Measurements from ENCODE around the gene CMTM8.

The CMTM8 gene

DNA sequence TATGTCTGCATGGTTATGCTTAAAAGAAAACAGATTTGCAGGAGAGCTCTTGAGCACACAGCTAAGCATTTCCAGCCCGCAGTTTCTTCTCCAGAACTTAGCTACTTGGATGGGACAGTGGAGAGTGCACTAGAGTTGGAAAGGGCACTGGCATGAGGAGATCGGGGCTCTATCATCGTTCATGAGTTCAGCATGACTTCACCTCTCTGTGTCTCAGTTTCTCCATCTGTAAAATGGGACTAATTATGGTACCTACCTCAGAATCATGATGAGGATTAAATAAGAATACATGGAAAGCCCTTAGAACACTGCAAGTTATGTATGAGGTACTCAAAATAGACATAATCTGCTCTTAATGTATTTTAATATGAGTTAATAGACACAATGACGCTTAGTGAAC lies 69.9 kb downstream of the CMTM8 start:
- no peak for DNase-seq (ENCODE audit: low read depth)

DNA sequence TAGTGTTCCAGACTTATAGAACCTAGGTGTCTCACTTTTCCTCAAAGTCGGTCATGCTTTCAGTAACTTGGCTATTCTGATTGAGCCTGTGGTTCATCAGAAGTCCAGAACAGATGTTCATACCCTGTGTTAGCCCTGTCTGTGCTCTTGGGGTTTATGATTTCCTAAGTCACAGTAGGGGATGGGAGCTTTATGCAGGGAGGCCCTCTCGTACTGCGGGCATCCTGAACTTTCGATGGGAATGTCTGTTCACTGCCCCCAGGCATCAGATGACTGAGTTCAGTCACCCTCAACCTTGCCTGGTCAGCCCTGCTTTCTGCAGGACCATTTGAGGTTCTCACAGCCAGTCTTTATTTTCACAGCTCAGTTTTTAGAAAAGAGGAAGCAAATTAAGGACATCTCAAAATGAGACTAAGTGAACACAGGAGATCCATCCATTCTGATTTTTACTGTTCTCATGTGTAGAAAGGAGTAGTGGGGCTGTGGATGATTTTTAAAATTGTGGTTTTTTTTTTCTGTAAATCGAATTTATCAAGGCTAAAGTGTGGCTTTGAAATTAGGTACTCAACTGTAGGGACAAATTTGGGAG lies 71.3 kb downstream of the CMTM8 start:
- no peak for DNase-seq (ENCODE audit: low read depth)

DNA sequence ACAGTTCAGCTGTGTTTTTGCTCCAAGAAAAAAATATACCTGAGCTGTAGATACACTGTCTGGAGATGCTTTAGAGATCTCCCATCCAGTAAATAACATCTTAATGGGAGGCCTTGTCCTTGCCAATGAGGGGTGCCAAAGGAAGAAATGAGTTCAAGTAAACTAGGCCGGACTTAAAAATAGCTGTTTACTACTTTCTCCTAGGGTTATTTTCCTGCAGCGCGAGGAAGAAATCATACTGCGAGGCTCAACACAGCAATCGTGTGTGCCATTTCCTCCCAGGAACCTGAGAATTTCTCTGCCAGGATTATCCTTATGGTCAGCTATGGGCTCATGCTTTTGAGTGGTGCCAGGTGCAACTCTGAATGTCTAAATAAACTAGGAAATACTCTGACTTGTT lies 71.9 kb downstream of the CMTM8 start:
- no peak for DNase-seq (ENCODE audit: low read depth)

DNA sequence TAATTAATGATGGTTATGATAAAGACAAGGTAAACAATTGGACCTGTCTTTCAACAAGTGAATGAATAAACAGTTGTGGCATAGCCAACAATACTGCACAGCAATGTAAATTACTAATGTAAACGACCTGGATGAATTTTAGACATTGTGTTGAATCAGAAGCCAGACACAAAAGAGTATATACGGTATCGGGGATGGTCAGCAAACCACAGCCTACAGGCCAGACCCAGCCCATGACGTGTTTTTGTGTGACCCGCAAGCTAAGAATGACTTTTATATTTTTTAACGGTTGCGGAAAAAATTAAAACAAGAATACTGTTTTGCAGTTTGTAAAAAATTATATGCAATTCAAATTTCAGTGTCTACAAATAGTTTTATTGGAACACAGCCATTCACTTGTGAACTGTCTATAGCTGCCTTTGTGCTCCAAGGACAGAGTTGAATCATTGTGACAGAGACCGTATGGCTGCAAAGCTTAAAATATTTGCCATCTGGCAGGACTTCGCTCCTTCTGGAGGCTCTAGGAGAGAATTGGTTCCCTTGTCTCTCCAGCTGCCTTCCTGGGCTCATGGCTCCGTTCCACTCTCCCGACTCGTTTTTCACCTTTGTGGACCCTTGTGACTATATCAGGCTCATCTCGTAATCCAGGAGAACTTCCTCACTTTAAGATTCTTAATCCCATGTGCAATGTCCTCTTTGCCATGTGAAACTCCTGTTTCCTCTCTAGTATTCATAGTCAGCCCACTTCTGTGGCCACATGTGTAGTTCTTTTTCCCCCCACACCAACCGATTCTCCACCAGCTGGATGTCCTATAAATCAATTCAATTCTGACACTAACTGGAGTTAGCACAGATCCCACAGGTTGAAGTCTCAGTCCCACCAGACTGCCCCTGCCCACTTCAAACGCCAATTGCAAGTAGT lies 72.7 kb downstream of the CMTM8 start:
- no peak for DNase-seq (ENCODE audit: low read depth)

DNA sequence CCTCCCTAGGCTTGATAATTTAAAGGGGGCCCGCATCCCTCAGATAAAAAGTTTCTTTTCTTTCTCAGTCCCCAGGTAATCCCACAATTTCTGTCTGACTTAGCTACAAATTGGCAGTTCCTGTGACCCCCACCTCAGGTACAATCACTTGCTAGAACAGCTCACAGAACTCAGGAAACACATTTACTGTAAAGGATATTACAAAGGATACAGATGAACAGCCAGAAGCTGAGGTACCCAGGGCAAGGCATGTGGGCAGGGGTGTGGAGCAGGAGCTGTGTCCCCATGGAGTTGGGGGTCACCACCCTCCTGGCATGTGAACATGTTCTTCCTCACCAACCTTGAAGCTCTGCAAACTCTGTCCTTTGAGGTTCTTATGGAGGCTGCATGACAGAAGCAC lies 73.8 kb downstream of the CMTM8 start:
- no peak for DNase-seq (ENCODE audit: low read depth)

DNA sequence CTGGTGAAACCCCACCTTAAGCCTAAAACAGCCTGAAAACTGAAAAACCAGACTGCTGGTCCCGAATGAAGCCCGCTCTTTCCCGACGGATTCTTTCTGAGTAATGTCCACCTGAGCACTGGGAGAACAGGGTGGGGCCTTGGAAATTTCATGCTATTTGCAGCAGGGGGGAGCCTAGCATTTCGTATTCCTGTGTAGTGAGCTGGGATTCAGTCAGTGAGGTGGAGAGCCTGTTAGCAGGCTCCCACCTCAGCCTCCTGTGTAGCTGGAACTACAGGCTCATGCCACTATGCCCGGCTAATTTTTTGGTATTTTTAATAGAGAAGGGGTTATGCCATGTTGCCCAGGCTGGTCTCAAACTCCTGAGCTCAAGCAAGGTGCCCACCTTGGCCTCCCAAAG lies 74.7 kb downstream of the CMTM8 start:
- no peak for DNase-seq (ENCODE audit: low read depth)

DNA sequence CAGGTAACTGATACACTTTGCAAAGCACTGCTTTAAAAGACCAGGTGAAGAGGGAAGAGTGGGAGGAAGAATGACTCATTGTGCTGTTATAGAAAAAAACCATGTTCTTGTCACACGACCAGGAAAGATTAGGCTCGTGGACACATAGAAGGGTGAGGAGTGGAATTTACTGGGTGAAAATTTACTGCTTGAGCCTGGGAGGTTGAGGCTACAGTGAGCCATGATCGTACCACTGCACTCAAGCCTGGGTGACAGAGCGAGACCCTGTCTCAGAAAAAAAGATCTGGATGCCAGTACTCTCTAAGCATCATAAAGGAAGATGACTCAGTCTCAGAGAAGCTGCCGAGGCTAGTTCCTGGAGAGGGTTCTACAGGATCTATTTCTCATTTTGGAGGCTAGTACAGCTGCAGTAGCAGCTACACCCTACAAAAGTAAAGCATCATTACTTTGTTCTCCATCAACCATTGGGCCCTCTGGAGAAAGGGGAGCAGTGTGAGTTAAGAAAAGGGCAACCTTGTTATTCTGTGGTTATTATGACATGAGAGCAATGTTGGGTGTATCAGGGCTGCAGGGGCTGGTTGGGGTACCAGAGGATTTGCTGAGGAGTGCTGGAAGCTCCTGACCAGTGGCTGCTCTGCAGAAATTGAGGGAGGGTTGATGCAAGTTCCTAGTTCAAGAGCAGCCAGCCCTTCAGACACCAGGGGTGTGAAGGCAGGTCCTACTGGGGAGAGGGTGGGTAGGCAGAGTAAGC lies 75.4 kb downstream of the CMTM8 start:
- DNase-seq (ENCODE audit: low read depth), result no peak

DNA sequence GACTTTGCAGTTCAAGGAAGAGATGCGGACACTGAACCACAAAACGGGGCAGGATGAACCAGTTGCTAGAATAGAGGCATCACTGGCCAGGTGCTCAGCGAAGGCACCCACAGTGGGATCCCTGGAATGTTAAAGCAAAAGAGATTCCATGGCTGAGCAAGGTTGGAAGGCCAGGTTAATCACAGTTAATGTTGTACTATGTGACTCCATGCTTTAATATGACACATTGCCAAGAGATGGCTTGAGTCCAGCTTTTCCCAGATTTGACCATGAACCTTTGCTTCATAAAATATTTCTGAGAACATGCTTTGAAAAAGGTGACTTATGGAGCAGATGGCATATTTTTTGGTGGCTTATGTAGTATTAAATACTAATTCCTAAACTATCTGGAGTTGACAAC lies 77.0 kb downstream of the CMTM8 start:
- DNase-seq (ENCODE audit: low read depth), result no peak

DNA sequence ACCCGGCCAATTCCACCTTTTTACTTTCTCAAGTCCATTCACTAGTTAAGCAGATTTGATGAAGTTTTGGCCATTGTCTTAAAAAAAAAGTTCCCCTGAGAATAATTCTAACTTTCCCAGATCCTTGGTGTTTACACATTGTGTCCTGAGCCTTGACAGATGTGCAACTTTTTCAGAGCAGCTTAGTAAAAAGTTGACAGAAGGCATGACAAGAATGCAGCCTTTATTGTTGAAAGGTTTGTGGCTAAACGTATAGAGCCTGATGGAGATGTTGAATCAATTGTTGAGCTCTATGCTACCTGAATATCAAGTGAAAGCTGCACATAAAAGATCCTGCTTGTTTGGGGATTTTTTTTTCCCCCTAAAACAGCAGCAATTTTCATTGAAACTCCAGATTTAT lies 77.8 kb downstream of the CMTM8 start:
- DNase-seq (ENCODE audit: low read depth), result no peak

DNA sequence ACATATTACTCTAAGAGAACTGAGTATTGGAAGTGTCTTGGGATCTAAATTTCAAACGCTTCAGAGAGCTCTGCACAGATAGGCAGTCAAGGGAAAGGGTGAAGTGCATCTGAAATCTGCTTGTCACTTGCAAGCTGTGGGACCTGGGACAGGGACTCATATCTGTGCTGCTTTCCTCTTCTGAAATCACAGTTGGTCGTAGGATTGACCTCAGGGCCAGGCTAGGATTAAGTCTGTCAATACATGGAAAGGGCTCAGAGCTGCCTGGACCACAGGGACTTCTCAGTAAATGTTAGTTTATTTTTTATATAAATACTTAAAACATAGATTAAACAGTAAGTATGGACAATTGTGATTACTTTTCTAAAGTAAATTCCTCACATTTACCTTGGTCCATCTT lies 78.5 kb downstream of the CMTM8 start:
- no peak for DNase-seq (ENCODE audit: low read depth)

DNA sequence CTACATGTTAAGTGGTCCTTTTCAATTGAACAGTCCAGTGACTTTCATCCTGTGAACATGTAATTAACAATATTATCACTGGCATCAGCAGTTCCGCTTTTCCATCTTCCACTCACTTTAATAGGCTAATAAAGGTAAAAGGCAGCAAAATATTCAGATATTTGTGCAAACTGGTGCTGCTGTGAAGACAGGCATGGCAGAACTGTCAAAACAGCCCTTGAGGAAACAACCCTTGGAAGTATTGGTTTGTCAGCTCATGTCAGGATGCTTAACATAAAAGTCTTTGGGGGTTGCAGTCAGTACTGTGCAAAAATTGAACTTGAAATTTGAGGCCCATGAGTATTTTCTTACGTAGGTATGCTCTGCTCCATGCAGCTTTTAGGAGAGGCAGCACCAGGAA lies 81.1 kb downstream of the CMTM8 start:
- no peak for DNase-seq (ENCODE audit: low read depth)

DNA sequence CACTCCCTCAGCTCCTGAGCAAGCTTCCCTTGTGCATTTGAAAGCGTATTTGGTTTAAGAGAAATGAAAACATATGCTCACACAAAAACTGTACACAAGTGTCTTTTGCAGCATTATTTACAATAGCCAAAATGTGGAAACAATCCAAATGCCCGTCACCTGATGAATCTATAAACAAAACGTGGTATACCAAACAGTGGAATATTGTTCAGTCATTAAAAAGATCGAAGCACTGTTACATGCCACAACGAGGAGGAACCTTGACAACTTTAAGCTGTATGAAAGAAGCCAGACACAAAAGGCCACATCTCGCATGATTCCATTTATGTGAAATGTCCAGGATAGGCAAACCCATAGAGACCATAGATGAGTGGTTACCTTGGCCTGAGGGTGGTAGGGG lies 81.6 kb downstream of the CMTM8 start:
- no peak for DNase-seq (ENCODE audit: low read depth)

DNA sequence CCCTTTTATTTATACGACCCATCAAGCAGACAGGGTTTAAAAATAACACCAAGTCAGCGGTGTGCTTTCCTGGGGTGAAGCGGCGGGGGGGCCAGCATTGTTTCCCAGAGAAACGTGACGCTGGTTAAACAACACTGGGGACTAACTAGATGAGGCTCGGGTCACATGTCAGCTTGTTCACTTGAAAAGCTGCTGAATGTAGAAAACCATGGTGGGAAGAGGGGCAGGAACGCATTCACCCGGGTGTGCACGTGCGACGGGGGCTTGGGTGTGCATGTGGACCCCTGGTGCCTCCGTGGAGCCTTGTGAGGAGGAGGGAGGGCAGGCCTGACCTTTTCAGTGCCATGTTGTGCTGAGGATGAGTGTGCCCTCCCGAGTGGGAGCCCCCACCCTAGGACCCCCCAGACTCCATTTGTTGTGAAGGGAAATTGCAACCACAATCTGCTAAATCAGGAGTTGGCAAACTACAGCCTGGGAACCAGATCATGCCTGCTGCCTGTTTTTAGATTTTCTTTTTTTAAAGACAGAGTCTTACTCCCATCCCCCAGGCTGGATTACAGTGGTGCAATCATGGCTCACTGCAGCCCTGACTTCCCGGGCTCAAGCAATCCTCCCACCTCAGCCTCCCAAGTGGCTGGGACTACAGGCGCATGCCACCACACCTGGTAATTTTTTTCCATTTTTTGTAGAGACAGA lies 82.8 kb downstream of the CMTM8 start:
- no peak for DNase-seq (ENCODE audit: low read depth)

DNA sequence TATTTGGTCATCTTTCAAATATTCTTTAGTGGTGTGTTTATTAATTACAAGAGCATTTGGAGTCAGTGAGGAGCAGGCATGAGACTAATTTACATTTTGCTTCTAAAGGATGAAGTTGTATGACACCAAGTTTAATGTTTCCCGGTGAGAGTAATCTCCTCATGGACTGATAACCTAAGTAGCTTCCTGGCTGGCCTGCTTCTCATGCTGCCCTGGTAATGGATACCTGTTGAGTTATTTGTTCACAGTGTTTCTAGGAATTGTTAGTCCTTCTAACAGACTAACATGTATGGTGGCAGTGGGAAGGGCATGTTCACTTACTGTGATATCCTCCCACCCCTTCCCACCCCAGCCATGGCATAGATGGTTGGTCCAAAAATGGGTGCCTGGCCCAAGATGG lies 83.8 kb downstream of the CMTM8 start:
- no peak for DNase-seq (ENCODE audit: low read depth)

DNA sequence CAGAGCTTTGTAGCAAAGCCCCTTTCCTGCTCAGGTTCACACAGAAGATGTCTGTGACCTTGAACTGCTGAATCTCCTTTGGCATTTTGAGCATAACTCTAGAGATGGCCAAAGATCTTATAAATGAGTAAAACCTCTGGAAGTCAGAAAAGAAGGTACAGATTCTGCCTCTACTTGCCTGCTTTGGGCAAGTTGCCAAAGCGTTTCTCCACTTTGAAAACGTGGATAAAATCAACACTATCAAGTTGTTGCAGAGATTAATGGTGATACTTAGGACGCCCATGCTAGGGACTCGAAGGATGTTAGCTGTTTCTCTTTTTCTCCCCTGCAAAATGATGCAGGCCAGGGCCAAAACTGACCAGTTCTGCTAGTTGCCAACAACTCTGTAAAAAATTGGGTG lies 85.1 kb downstream of the CMTM8 start:
- no peak for DNase-seq (ENCODE audit: low read depth)

DNA sequence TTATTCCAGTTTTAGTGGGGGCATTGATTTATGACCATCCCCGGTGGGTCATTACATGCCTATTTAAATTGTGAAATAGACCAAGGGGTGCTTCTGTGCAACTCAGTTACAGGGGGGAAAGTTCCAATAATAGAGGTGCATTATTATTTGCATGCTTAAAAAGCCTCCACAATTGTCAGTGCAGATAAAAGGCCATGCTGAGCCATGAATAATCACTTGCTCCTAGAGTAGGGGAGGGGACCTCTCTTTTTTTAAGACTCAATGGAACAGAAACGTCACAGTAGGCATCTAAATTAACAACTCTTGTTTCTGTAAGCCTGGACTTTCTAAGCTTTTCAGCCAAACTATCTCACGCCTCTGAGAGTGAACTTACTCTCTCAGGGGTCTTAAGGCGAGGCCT lies 86.7 kb downstream of the CMTM8 start:
- no peak for DNase-seq (ENCODE audit: low read depth)

DNA sequence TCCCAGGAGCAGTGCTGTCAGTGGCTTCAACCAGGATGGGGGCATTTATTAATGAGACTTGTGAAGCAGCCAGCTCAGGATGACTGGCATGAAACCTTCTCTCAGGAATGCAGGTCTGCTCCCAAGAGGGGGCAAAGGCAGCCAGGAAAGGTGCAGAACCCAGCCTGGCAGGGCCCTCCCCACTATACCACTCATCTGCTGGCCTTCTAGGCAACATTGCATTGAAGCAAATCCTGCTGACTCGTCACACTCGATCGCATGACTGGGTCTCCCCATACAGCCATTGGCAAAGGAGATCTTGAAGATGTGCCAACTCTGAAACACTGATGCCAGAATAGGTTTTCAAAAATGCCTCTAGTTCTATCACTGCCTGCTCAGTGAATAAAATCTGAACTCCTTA lies 87.4 kb downstream of the CMTM8 start:
- no peak for DNase-seq (ENCODE audit: low read depth)

DNA sequence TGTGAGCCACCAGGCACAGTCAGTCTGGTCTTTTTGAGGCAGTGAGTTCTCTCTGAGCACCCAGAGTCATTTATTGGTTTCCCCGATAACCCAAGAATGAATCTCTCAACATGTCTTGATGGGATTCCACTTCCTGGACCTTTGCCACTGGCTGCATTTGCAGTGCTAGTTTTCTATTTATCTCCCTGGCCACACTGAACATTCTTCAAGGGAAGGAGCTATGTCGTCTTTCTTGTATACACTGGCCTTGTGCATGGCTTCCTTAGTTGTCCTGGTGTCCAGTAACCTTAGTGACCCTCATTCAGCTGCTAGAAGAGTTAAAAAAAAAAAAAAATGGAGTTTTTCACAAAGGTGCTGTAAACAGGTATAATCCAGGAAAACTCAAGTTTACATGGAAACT lies 88.3 kb downstream of the CMTM8 start:
- no peak for DNase-seq (ENCODE audit: low read depth)

DNA sequence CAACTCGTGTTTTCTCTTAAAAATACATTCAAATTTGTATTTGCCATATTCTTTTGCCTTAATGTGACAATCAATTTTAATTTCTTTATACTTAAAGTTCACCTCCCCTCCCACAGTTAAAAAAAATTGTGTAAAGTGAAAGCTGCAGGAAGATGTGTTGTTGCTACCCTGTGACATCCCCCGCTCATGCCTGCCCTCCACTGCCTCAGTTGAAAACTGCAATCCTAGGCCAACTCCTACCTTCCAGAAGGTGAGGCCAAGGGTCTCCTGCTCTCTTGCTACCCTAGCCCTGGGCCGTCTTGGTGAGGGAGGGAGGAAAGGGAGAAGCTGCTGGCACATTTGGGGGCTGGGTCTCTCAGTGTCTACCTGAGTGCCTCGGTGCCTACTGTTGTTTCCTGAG lies 96.2 kb downstream of the CMTM8 start:
- no peak for DNase-seq (ENCODE audit: low read depth)

DNA sequence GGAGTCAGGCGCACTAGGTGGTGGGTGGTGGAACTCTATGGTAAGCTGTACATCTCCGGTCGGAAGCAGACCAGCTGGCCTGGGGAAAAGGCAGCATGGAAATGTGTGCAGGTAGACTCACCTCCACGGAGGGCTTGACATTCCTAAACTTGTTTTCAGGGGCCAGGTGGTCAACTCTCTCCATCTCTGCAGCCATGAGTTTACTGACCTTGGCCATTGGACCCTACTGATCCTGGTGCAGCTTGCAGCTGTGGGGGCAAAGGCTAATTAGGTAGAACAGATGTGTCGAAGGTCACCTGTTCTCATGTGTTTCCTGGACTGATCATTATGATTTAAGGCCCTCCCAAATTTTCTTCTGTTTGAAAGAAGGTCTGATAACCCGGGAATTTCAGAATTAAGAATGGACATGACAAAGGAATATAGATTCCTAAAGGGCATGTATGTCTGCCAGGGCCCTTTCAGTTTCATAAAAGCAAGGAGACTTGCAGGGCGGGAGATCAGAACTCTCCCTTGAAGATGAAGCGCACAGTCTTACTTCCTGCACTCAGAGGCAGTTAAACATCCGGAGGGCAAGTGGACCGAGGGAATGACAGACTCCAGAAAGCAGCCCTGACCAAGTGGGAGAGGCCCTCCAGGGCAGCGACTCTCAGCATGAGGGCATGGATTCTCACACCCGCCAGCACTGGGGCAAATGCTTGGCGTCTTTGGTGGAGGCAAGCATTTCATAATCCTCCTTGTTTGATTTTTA lies 97.1 kb downstream of the CMTM8 start:
- DNase-seq (ENCODE audit: low read depth), result no peak

DNA sequence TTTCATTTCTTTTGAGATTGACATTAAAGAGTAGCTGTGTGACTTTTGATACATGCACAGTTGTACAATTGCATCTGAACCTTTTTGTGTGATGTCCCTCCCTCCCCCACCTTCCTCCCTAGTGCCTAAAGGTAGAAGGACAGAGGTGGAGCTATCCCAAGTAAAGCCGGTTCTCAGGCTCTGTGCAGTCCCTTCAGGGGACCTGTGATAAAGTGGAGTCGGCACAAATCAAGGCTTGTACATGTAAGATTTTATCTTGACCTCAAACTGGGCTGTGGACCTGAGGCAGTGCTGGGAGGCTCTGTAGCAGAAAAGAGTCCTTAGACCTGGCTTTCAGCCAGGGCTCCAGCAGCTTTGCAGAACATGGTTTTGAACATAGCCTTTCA lies 97.6 kb downstream of the CMTM8 start:
- no peak for DNase-seq (ENCODE audit: low read depth)

DNA sequence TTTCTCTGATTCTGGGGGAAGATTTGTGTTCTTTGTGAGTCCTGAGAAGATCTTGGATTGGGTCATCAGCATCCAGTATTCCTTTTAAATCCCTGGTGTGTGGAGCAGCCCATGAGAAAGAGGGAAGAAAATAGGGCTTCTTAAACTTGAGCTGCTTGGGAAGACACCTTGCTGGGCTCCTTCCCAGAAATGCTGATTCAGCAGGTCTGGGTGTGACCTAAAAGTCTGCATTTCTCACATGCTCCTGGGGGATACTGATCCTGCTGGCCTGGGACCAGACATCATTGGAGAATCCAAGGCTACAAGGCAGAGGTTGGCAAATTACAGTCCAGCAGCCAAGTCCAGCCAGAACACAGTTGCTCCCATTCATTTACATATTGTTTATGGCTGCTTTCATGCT lies 99.0 kb downstream of the CMTM8 start:
- DNase-seq (ENCODE audit: low read depth), result no peak
